A549 (cell line): Measurements from ENCODE around the gene PRR5. TPM values are rescaled to one million over a fixed set of nuclear protein-coding genes. Genes with fewer than 3 reads are reported as not detected.

ENCODE experiments used
- ATAC-seq, 2 experiments: fragments of 200-7000 bp in 1 of 2; fragments of >200 bp in 1 of 2; cut with Nextera tagmentation in 1 of 2; cut with Tn5 transposase in 1 of 2; 3 replicates each; pipeline versions ENCODE4 v1.8.0 to v1.9.1; 2018 to 2020; ENCODE audit warnings: mild to moderate bottlenecking in 1 of 2, moderate library complexity in 1 of 2
- CTCF ChIA-PET: fragments of 300-600 bp; sonication (Branson Sonifier 250); formaldehyde crosslinking; extraction: SDS; loops from one replicate; lab custom pipeline; 2021; ENCODE audit warnings: antibody characterized with exemption, inconsistent platforms; lab: Yijun Ruan, JAX
- POLR2A ChIA-PET: fragments of 350-600 bp; formaldehyde crosslinking; extraction: SDS; loops from one replicate; lab custom pipeline; 2021; ENCODE audit warnings: antibody characterized with exemption, inconsistent platforms; lab: Yijun Ruan, JAX
- DNase-seq, 2 experiments: peaks; one replicate each; pipeline versions ENCODE4 v3.0.0 to v3.0.0-alpha.2; 2011 to 2016; ENCODE audit warnings: low read depth in 1 of 2, low spot score in 1 of 2
- FAIRE-seq: peaks from 2 replicates; lab custom pipeline; 2011; peaks lifted over from hg19 to GRCh38; lab: Jason Lieb, UNC
- H3K27ac ChIP-seq, 2 experiments: fragments of >200 bp; sonication (Bioruptor Twin); formaldehyde crosslinking; 3 replicates each; pipeline ENCODE4 v1.5.1; 2016 to 2017
- H3K4me1 ChIP-seq: fragments of >200 bp; sonication (Bioruptor Twin); formaldehyde crosslinking; 3 replicates; pipeline ENCODE4 v1.6.1; 2016
- H3K4me2 ChIP-seq: fragments of >200 bp; sonication (Bioruptor Twin); formaldehyde crosslinking; 3 replicates; pipeline ENCODE4 v1.6.1; 2016
- H3K4me3 ChIP-seq: fragments of >200 bp; sonication (Bioruptor Twin); formaldehyde crosslinking; 3 replicates; pipeline ENCODE4 v1.5.1; 2016
- H3K9me3 ChIP-seq: fragments of >200 bp; sonication (Bioruptor Twin); formaldehyde crosslinking; 3 replicates; pipeline ENCODE4 v1.6.1; 2016
- ELK1 ChIP-seq: fragments of 150-350 bp; IDR thresholded peaks from 2 replicates; pipeline ENCODE4 v1.6.1; 2014; ENCODE audit warnings: low read depth, mild to moderate bottlenecking, low read length
- FOSB ChIP-seq: fragments of 250-450 bp; sonication (Bioruptor Pico); IDR thresholded peaks from 2 replicates; pipeline ENCODE4 v1.5.0; 2020; ENCODE audit warnings: mild to moderate bottlenecking, moderate library complexity
- FOSL2 ChIP-seq, 2 experiments: fragments of 450-650 bp in 1 of 2; fragments of >200 bp in 1 of 2; sonication (Bioruptor Twin) in 1 of 2; formaldehyde crosslinking; IDR thresholded peaks; 2 replicates each; pipeline versions ENCODE4 v1.5.0 to v1.6.1; 2016 to 2020; ENCODE audit warnings: mild to moderate bottlenecking in 1 of 2, moderate library complexity in 1 of 2
- FOXS1 ChIP-seq: fragments of 250-450 bp; sonication (Bioruptor Pico); IDR thresholded peaks from 2 replicates; pipeline ENCODE4 v1.5.0; 2020; ENCODE audit warnings: mild to moderate bottlenecking, moderate library complexity
- GATA3 ChIP-seq: IDR thresholded peaks from 2 replicates; pipeline ENCODE4 v1.6.1; 2012; ENCODE audit warnings: borderline replicate concordance
- HES2 ChIP-seq: fragments of >200 bp; sonication (Bioruptor Twin); formaldehyde crosslinking; IDR thresholded peaks from 2 replicates; pipeline ENCODE4 v1.6.1; 2016
- HEYL ChIP-seq: fragments of 250-450 bp; sonication (Bioruptor Pico); IDR thresholded peaks from 2 replicates; pipeline ENCODE4 v1.8.0; 2021; ENCODE audit warnings: mild to moderate bottlenecking, moderate library complexity
- KDM5A ChIP-seq: fragments of 200-600 bp; sonication (generic); IDR thresholded peaks from 2 replicates; pipeline ENCODE4 v1.6.1; 2016; ENCODE audit warnings: antibody characterized with exemption, mild to moderate bottlenecking
- MAX ChIP-seq: IDR thresholded peaks from 2 replicates; pipeline ENCODE4 v1.6.1; 2012
- MYC ChIP-seq: IDR thresholded peaks from 2 replicates; pipeline ENCODE4 v1.6.1; 2012; ENCODE audit warnings: mild to moderate bottlenecking, inconsistent platforms, low read length, improper control_type of control experiment, borderline replicate concordance
- NFE2L2 ChIP-seq: fragments of 150-350 bp; conservative IDR thresholded peaks from 2 replicates; pipeline ENCODE4 v1.6.1; 2014; ENCODE audit warnings: low read length
- PHF8 ChIP-seq: fragments of 200-600 bp; sonication (generic); IDR thresholded peaks from 2 replicates; pipeline ENCODE4 v1.6.1; 2016; ENCODE audit warnings: low read depth, mild to moderate bottlenecking, antibody characterized with exemption, moderate library complexity, borderline replicate concordance
- POLR2A ChIP-seq: IDR thresholded peaks from 2 replicates; pipeline ENCODE4 v1.6.1; 2012; ENCODE audit warnings: mild to moderate bottlenecking, low read length
- RCOR1 ChIP-seq: fragments of 150-350 bp; IDR thresholded peaks from 2 replicates; pipeline ENCODE4 v1.6.1; 2014; ENCODE audit warnings: antibody characterized with exemption, low read length, low read depth
- RNF2 ChIP-seq: fragments of 200-600 bp; sonication (generic); IDR thresholded peaks from 2 replicates; pipeline ENCODE4 v1.6.1; 2016; ENCODE audit warnings: low read depth, mild to moderate bottlenecking, antibody characterized with exemption, moderate library complexity, borderline replicate concordance
- SREBF2 ChIP-seq: fragments of 450-650 bp; IDR thresholded peaks from 2 replicates; pipeline ENCODE4 v1.6.1; 2014; ENCODE audit warnings: mild to moderate bottlenecking, moderate library complexity
- ZC3H11A ChIP-seq: fragments of 450-650 bp; IDR thresholded peaks from 2 replicates; pipeline ENCODE4 v1.6.1; 2014; ENCODE audit warnings: antibody characterized with exemption, mild to moderate bottlenecking
- ZFP36 ChIP-seq: fragments of 450-650 bp; IDR thresholded peaks from 2 replicates; pipeline ENCODE4 v1.6.1; 2014; ENCODE audit warnings: borderline replicate concordance; ENCODE audit not compliant: partially characterized antibody
- ZNF302 ChIP-seq: fragments of 250-450 bp; sonication (Bioruptor Pico); IDR thresholded peaks from 2 replicates; pipeline ENCODE4 v1.9.0; 2021; ENCODE audit warnings: inconsistent platforms, mild to moderate bottlenecking, moderate library complexity
- ZSCAN20 ChIP-seq: fragments of 250-450 bp; sonication (Bioruptor Pico); IDR thresholded peaks from 2 replicates; pipeline ENCODE4 v1.8.0; 2022; ENCODE audit warnings: mild to moderate bottlenecking, moderate library complexity
- WGBS: methylation state at CpG from one replicate; pipeline ENCODE4 v1.1.6; 2017; ENCODE audit errors: missing lambda C conversion rate; 5-methylcytosine and 5-hydroxymethylcytosine counted together
- polyA plus RNA-seq, 4 experiments: library from polyadenylated mRNA; depleted of rRNA in 3 of 4; stranded (reverse); fragments of >200 nt; fragmentation: RNase III in 1 of 4; extraction: RNeasy Plus Mini Kit Qiagen cat#74134 plus additional on column Dnase treatment in 1 of 4; gene quantifications; 2 replicates in 3 of 4; 3 replicates in 1 of 4; pipeline ENCODE4 v1.2.3, GENCODE V29; 2011 to 2017

The PRR5 gene
- polyA plus RNA-seq, 2 of the 4 experiments (the other 2 are of a cell fraction), result 7.1 to 19.5 TPM

- WGBS, result 93% methylated on average over 8 of the region's 8 CpGs
- no peaks in the 10 kb centered on the region for H3K9me3 ChIP-seq
- no peak for TF ChIP-seq RNF2
- H3K4me2 ChIP-seq, result no peak overlapping the region
- H3K27ac ChIP-seq, result no peak overlapping the region
- no peak overlapping the region for H3K4me3 ChIP-seq
- peaks cover 21% of the 10 kb centered on the region for H3K4me1 ChIP-seq
- ChIA-PET CTCF (interaction anchor here (1.0 kb wide), 3 partner anchors 9 to 29 kb away, joined by 4 read pairs; no protein-coding TSS in a partner anchor), POLR2A (no interaction called here)
- ATAC-seq (no peak), DNase-seq (no peak), FAIRE-seq (no peak)
Measured at GRCh38 chr22:44706488-44706887, 4.5 kb downstream of the PRR5 start.

GRCh38 chr22:44707178-44707577, 5.2 kb downstream of the PRR5 start:
- H3K4me3 ChIP-seq, result no peak overlapping the region
- no peak overlapping the region for H3K4me2 ChIP-seq
- WGBS, result 100% methylated on average over 3 of the region's 10 CpGs
- ChIA-PET POLR2A (no interaction called here), CTCF (interaction anchor here (0.9 to 1.0 kb wide), 4 partner anchors 9 to 28 kb away, joined by 3 to 4 read pairs (median 4); no protein-coding TSS in a partner anchor)
- peaks cover 18% of the 10 kb centered on the region for H3K4me1 ChIP-seq
- no peak for FAIRE-seq
- no peaks in the 10 kb centered on the region for H3K9me3 ChIP-seq
- ATAC-seq, result no peak
- DNase-seq, result no peak
- TF ChIP-seq MYC (no peak), HES2 (no peak)
- H3K27ac ChIP-seq, result peak overlapping the region in 1 of 2 experiments; percentile 61; a peak in 2 of 6 replicates

- Histone ChIP-seq H3K27ac (peak overlapping the region in 1 of 2 experiments; percentile 61; a peak in 2 of 6 replicates), H3K4me3 (no peak overlapping the region), H3K9me3 (no peaks in the 10 kb centered on the region), H3K4me1 (peaks cover 18% of the 10 kb centered on the region), H3K4me2 (no peak overlapping the region)
- WGBS, result 66% methylated on average over 9 of the region's 11 CpGs
- ATAC-seq, result peak in 1 of 2 experiments; percentile 45; a peak in 3 of 6 replicates
- POLR2A ChIA-PET, result no interaction called here
- no peak for FAIRE-seq
- CTCF ChIA-PET, result interaction anchor here (0.9 to 1.8 kb wide), 6 partner anchors 10 to 29 kb away, joined by 3 to 5 read pairs (median 4); no protein-coding TSS in a partner anchor
- no peak for DNase-seq
- no peak for TF ChIP-seq GATA3
- TF ChIP-seq KDM5A, result no peak
- no peak for TF ChIP-seq FOSL2 (IDR thresholded peaks at IDR 0.05)
- TF ChIP-seq FOSL2 (CRISPR knock-in tag; IDR thresholded peaks at IDR 0.05), result no peak
- no peak for TF ChIP-seq SREBF2
- no peak for TF ChIP-seq HEYL (CRISPR knock-in tag)
- no peak for TF ChIP-seq ZNF302
- no peak for TF ChIP-seq POLR2A
- no peak for TF ChIP-seq MAX
- TF ChIP-seq ELK1, result no peak
- no peak for TF ChIP-seq PHF8
- no peak for TF ChIP-seq FOXS1 (CRISPR knock-in tag)
- no peak for TF ChIP-seq FOSB
- TF ChIP-seq ZC3H11A, result no peak
Measured at GRCh38 chr22:44707752-44708151, 5.7 kb downstream of the PRR5 start.

- WGBS, result 96% methylated on average over 10 of the region's 12 CpGs
- H3K4me1 ChIP-seq, result peaks cover 13% of the 10 kb centered on the region
- no peaks in the 10 kb centered on the region for H3K9me3 ChIP-seq
- FAIRE-seq, result no peak
- no peak for DNase-seq
- no peak overlapping the region; a peak in 1 of 6 replicates for H3K27ac ChIP-seq
- no peak for TF ChIP-seq HEYL (CRISPR knock-in tag)
- no peak for TF ChIP-seq MAX
- no peak for TF ChIP-seq RCOR1
- TF ChIP-seq ZSCAN20, result no peak
- TF ChIP-seq FOSB, result no peak
- TF ChIP-seq ZFP36, result no peak
- TF ChIP-seq FOSL2 (IDR thresholded peaks at IDR 0.05), result no peak
- no peak for TF ChIP-seq FOSL2 (CRISPR knock-in tag; IDR thresholded peaks at IDR 0.05)
- no peak for TF ChIP-seq NFE2L2
- TF ChIP-seq, all 56 proteins: peak for 0
- Histone ChIP-seq H3K4me3 (no peak overlapping the region), H3K4me2 (no peak overlapping the region)
- CTCF ChIA-PET, result interaction anchor here (2.3 kb wide), 1 partner anchor 25 kb away, joined by 8 read pairs; no protein-coding TSS in a partner anchor
- no peak for ATAC-seq
- POLR2A ChIA-PET, result no interaction called here
Measured at GRCh38 chr22:44709881-44710392, 7.9 kb downstream of the PRR5 start.
